NK-92 (cell line): ENCODE data around the gene AGT.

Experiments used
- DNase-seq: peaks from one replicate; lab custom pipeline; 2025; ENCODE audit not compliant: unreplicated experiment; lab: John Stamatoyannopoulos, UW

The AGT gene

GRCh38 chr1:230713915-230714764 lies at the start of gene AGT:
Gene AGT, minus strand, starts transcription at chr1:230714122. Its CDS starts 3,299 bp downstream, at chr1:230710823.
- no peak for DNase-seq

- no peak for DNase-seq
Observed at GRCh38 chr1:230761443-230762167, 47.7 kb upstream of the AGT start.

- no peak for DNase-seq
Observed at GRCh38 chr1:230760360-230760827, 46.5 kb upstream of the AGT start.

- DNase-seq: no peak
Observed at GRCh38 chr1:230759369-230760065, 45.6 kb upstream of the AGT start.

DNA sequence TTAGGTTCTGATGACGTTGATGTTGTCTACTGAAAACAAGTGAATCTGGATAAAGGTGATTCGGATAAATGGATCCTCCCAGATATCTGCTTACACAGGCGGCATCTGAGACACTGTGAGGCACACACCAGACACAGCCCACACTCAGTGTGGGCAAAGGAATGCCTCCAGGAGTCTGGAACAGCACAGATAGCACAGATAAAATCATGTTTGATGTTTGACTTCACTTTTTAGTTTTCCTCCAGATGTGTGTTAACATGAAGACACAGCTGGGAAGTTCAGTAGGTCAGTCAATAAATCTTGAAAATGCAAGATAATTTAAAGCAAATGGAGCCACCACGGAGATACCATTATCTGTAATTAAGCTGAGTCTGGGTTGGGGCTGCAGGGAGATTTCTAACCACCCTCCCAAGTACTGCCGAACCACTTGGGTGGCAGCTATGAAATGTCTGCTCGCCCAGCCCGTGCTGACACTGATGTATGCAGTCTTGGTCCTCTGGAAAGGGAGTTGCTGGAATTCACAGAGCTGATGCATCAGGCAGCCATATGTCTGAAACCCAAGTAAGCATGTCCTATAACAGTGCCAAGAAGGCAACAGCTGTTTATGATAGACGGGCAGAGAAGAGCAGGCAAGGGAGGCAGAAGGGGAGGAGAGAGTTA lies 44.9 kb upstream of the AGT start:
- DNase-seq: no peak

DNA sequence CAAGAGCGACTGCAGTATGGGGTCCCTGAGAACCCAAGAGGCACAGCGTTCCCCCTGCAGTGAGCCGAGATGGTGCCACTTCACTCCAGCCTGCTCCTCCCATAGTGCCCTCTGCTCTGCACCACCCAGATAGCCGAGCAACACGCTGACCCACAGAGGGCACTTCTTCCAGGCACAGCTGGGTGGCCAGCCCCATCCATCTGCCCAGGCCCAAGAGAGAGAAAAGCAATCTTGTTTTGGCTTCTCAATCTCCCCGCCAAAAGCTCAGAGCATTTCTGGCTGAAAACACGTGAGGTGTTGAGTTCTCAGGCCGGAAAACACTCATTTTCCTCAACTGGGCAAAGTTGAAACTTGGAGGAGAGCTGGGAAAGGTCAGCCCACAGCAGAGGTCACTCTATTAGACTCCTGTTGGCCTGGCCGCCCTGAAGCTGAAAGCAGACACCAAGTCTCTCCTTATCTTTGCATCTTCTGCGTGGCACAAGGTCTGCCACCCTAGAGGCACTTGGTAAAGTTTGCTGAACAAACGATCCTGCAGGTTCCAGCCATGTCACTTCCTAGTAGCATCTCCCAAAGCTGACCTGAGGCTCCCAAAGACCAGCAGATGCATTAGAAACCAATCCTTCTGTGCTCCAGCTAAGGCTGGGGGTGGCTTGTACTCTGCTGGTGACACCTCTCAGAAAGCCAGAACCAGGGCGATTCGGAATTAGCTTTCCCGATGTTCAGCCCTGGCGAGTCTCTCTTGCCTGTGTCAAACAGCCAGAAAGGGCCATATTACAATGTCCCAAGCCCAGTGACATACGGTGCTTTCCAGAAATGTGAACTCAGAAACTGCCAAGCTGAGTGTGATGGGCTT lies 44.2 kb upstream of the AGT start:
- DNase-seq: no peak

DNA sequence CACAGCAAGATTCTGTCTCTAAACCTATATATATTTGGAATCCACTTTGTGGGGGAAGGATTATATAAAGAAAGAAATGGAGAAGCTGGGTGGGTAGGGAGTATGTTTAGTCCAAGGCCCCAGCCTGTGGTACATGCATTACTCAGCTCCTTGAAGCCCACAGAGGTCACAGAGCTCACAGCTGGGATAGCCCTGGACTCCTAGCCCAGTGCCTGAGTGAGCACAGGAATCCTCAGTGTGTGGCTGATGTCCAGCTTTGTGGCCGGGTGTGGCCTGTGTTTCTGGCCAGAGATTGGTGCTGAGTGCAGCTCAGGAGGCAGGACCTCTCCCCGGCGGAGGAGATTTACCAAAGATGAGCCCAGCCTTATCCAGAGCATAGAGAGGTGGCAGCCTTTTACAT lies 40.9 kb upstream of the AGT start:
- no peak for DNase-seq

GRCh38 chr1:230753586-230754251 lies 39.8 kb upstream of the AGT start:
- no peak for DNase-seq

- DNase-seq: no peak
Observed at GRCh38 chr1:230753191-230753585, 39.3 kb upstream of the AGT start.

DNA sequence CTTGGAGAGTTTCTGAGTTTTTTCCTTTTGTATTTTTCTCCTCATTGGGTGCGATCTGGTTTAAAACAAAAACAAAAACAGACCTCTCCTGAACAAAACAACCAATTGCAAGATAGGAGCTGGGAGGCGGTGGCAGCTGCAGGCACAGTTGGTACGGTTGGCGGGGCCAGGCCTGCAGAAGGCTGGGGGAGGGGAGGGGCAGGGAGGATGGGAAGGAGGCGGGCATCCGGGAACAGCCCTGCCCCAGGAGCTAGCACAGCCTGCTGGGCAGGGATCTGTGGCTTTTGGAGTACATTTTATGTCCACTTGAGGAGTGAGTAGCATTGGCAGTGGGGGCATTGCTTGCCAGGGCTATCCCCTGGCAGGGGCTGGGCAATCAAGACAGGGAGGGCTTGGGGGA lies 38.5 kb upstream of the AGT start:
- no peak for DNase-seq

GRCh38 chr1:230750986-230751625 lies 37.2 kb upstream of the AGT start:
- no peak for DNase-seq

GRCh38 chr1:230750576-230750975 lies 36.7 kb upstream of the AGT start:
- DNase-seq: no peak

GRCh38 chr1:230749635-230750034 lies 35.7 kb upstream of the AGT start:
- DNase-seq: no peak

GRCh38 chr1:230749150-230749549 lies 35.2 kb upstream of the AGT start:
- DNase-seq: no peak

- no peak for DNase-seq
Observed at GRCh38 chr1:230747890-230748800, 34.2 kb upstream of the AGT start.

- no peak for DNase-seq
Observed at GRCh38 chr1:230747127-230747730, 33.3 kb upstream of the AGT start, which contains the start of gene CAPN9. Gene CAPN9, plus strand, starts transcription at chr1:230747388. Its CDS starts 109 bp downstream, at chr1:230747497.

- no peak for DNase-seq
Observed at GRCh38 chr1:230746617-230747016, 32.7 kb upstream of the AGT start.

DNA sequence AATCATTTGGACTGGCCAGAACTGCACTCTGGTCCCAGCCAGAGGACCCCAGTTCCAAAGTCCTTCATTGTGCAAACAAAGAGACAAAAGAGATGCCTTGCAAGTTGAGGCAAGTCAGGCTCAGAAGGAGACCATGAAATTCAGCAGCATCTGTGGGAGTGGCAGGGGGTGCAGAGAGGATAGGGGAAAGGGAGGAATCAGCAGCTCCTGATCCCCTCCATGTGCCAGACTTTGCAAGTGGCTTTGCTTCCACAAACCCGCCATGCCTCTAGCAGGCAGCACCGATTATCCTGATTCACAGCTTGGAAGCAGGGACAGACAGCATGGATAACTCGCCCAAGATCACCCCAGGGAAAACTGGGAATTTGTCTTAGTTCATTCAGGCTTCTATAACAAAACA lies 31.1 kb upstream of the AGT start:
- no peak for DNase-seq
